DND-41 (cell line): ENCODE results near the gene BLVRB.

Source experiments
- EZH2 ChIP-seq: IDR thresholded peaks from 3 replicates; pipeline ENCODE4 v1.6.1; 2012; ENCODE audit warnings: borderline replicate concordance, low read depth, mild to moderate bottlenecking, moderate library complexity, low read length, inconsistent platforms; ENCODE audit not compliant: severe bottlenecking
- TF ChIP-seq, protein P1 (sequence below): IDR thresholded peaks from 2 replicates; pipeline ENCODE4 v1.5.1; 2012; ENCODE audit warnings: borderline replicate concordance, low read length, moderate library complexity, mild to moderate bottlenecking; ENCODE audit not compliant: poor library complexity, severe bottlenecking; ENCODE audit errors: extremely low read depth

- TF ChIP-seq, protein P1, sequence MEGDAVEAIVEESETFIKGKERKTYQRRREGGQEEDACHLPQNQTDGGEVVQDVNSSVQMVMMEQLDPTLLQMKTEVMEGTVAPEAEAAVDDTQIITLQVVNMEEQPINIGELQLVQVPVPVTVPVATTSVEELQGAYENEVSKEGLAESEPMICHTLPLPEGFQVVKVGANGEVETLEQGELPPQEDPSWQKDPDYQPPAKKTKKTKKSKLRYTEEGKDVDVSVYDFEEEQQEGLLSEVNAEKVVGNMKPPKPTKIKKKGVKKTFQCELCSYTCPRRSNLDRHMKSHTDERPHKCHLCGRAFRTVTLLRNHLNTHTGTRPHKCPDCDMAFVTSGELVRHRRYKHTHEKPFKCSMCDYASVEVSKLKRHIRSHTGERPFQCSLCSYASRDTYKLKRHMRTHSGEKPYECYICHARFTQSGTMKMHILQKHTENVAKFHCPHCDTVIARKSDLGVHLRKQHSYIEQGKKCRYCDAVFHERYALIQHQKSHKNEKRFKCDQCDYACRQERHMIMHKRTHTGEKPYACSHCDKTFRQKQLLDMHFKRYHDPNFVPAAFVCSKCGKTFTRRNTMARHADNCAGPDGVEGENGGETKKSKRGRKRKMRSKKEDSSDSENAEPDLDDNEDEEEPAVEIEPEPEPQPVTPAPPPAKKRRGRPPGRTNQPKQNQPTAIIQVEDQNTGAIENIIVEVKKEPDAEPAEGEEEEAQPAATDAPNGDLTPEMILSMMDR: no peak
- TF ChIP-seq EZH2: no peak
Measured at GRCh38 chr19:40511487-40511886, 45.9 kb upstream of the BLVRB start.
